ENCODE results near the gene ARL11. TPM values are rescaled to one million over a fixed set of nuclear protein-coding genes. Genes with fewer than 3 reads are reported as not detected.

The ARL11 gene
- total and polyA plus RNA-seq, 2 of the 4 experiments (the other 2 are of a cell fraction) = not detected

DNA sequence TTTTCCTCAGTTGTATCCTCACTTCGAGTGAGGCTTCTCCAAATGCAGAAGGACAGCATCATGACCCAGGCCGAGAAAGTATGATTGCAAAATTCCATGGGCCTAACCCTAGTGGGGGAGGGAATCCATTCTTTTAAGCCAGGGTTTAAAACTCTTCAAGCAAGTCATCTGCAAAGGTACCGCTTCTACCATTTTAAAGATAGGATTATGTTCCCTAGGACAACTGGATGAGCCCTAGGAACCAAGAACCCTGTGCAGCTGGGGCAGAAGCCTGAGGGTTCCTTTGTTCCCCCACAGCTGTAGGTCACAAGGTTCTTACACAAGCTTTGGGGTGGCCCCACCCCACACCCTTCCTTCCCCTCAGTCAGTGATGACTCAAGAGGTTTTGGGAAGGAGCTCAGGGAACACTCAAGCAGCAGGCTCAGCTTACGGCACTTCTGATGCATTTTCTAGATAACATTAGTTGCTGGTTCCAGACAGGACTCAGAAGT is 13.5 kb downstream of the ARL11 start:
- dilution Hi-C loops (cut with HindIII; ENCODE audit: low sequenced_read_pairs, unreplicated experiment) (no loop called here), intact Hi-C loops (cut with micrococcal nuclease) (no loop called here), in situ Hi-C loops (cut with MboI; ENCODE audit: low sequenced_read_pairs) (no loop called here)
- Histone ChIP-seq H4K20me1 (ENCODE audit: insufficient read depth, low read length) (no peaks in the 10 kb centered on the region), H3K9me3 (ENCODE audit: control insufficient read depth, insufficient read depth, low read length) (no peaks in the 10 kb centered on the region), H3K27ac (ENCODE audit: insufficient read depth, low read length) (peak overlapping the region; percentile 51; the same call in 1 of the 2 replicates), H2BK15ac (ENCODE audit: low read depth, low read length) (0 out of 3 replicates have a peak overlapping the region, but pooled peaks have one; percentile 0), H2BK120ac (ENCODE audit: low read depth, low read length) (peak overlapping the region; percentile 5; the same call in 1 of the 2 replicates), H3K36me3 (ENCODE audit: control insufficient read depth, insufficient read depth, low read length) (no peaks in the 10 kb centered on the region), H3K4ac (ENCODE audit: low read depth, low read length) (peak overlapping the region; percentile 28; the same call in 1 of the 2 replicates), H3K9me1 (ENCODE audit: insufficient read depth, low read length) (no peaks in the 10 kb centered on the region), H2AK9ac (replicated peaks; ENCODE audit: low read depth, low read length, poor library complexity) (peak overlapping the region; percentile 4), H2BK5ac (ENCODE audit: low read depth, low read length, poor library complexity, severe bottlenecking) (no peak overlapping the region), H3K23ac (ENCODE audit: low read depth, low read length) (no peak overlapping the region), H2AFZ (replicated peaks; ENCODE audit: low read length, poor library complexity) (peak overlapping the region; percentile 81), H3K9ac (ENCODE audit: low read depth, low read length) (no peak overlapping the region), H4K91ac (ENCODE audit: insufficient read depth, low read depth, low read length) (0 out of 2 replicates have a peak overlapping the region, but pooled peaks have one; percentile 11), H2BK20ac (ENCODE audit: low read depth, low read length) (peak overlapping the region; percentile 48; the same call in 1 of the 2 replicates), H4K5ac (ENCODE audit: low read depth, low read length) (peak overlapping the region; percentile 5; the same call in 1 of the 2 replicates), H3K56ac (ENCODE audit: extremely low read depth, insufficient read depth, low read length) (no peak overlapping the region), H2AK5ac (ENCODE audit: low read depth, low read length) (peak overlapping the region; percentile 29; the same call in 1 of the 2 replicates), H3K27me3 (ENCODE audit: control insufficient read depth, insufficient read depth, low read length) (no peaks in the 10 kb centered on the region), H3K4me2 (ENCODE audit: low read depth, low read length) (peak overlapping the region; percentile 5; the same call in 1 of the 2 replicates), H3K18ac (ENCODE audit: low read depth, low read length) (peak overlapping the region; percentile 18; the same call in 1 of the 2 replicates), H3K4me3 (ENCODE audit: insufficient read depth, low read depth, low read length) (no peak overlapping the region), H3K14ac (replicated peaks; ENCODE audit: low read depth, low read length) (peak overlapping the region; percentile 38; the same call in 1 of the 2 replicates), H3K79me1 (ENCODE audit: low read depth in 1 of 2, low read length in 2 of 2) (no peaks in the 10 kb centered on the region), H4K8ac (ENCODE audit: low read depth in 2 of 2, low read length in 2 of 2) (peak overlapping the region in 1 of 2 experiments; percentile 13; a peak in 1 of 4 replicates), H3K4me1 (ENCODE audit: control insufficient read depth, insufficient read depth, low read length) (peaks cover 4% of the 10 kb centered on the region; the same call in 1 of the 2 replicates)
- ChIA-PET POLR2A (ENCODE audit: unreplicated experiment) (no interaction called here), CTCF (no interaction called here)
- TF ChIP-seq FOS (IDR thresholded peaks at IDR 0.05; ENCODE audit: low read depth, low read length) (peak; percentile 20; the same call in 1 of the 2 replicates), CEBPB (IDR thresholded peaks at IDR 0.05; ENCODE audit: low read depth, low read length) (no peak), SMC3 (IDR thresholded peaks at IDR 0.05; ENCODE audit: low read depth, low read length) (no peak), RCOR1 (IDR thresholded peaks at IDR 0.05; ENCODE audit: insufficient replicate concordance, low read length) (no peak), NFE2L2 (IDR thresholded peaks at IDR 0.05; ENCODE audit: low read depth, low read length) (no peak), POLR2A (IDR thresholded peaks at IDR 0.05; ENCODE audit: low read depth, low read length) (no peak), BHLHE40 (IDR thresholded peaks at IDR 0.05; ENCODE audit: low read depth, low read length) (no peak), RAD21 (IDR thresholded peaks at IDR 0.05; ENCODE audit: low read length) (no peak), MAZ (IDR thresholded peaks at IDR 0.05; ENCODE audit: borderline replicate concordance, low read depth, low read length) (0 out of 2 replicates have a peak, but pooled peaks have one; percentile 19), RFX5 (IDR thresholded peaks at IDR 0.05; ENCODE audit: low read depth, low read length) (peak; percentile 35; the same call in 1 of the 2 replicates)
- TF ChIP-seq, protein P1, sequence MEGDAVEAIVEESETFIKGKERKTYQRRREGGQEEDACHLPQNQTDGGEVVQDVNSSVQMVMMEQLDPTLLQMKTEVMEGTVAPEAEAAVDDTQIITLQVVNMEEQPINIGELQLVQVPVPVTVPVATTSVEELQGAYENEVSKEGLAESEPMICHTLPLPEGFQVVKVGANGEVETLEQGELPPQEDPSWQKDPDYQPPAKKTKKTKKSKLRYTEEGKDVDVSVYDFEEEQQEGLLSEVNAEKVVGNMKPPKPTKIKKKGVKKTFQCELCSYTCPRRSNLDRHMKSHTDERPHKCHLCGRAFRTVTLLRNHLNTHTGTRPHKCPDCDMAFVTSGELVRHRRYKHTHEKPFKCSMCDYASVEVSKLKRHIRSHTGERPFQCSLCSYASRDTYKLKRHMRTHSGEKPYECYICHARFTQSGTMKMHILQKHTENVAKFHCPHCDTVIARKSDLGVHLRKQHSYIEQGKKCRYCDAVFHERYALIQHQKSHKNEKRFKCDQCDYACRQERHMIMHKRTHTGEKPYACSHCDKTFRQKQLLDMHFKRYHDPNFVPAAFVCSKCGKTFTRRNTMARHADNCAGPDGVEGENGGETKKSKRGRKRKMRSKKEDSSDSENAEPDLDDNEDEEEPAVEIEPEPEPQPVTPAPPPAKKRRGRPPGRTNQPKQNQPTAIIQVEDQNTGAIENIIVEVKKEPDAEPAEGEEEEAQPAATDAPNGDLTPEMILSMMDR (conservative IDR thresholded peaks at IDR 0.05; ENCODE audit: low read depth, low read length) = no peak
- TF ChIP-seq, protein P2, sequence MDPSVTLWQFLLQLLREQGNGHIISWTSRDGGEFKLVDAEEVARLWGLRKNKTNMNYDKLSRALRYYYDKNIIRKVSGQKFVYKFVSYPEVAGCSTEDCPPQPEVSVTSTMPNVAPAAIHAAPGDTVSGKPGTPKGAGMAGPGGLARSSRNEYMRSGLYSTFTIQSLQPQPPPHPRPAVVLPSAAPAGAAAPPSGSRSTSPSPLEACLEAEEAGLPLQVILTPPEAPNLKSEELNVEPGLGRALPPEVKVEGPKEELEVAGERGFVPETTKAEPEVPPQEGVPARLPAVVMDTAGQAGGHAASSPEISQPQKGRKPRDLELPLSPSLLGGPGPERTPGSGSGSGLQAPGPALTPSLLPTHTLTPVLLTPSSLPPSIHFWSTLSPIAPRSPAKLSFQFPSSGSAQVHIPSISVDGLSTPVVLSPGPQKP (IDR thresholded peaks at IDR 0.05; ENCODE audit: borderline replicate concordance, low read depth, low read length) = no peak
- whole genome bisulfite sequencing, 2 experiments (ENCODE audit: extremely low coverage in 2 of 2, insufficient read length in 1 of 2) = 80% methylated on average over 1 of the region's 4 CpGs; no CpG with 5 or more reads in 1 of the 2 experiments
- DNase-seq (peak; percentile 88), ATAC-seq (ENCODE audit: low read depth) (peak; percentile 95)
- BruUV-seq (replicated peaks) = no TSS peak
